Skeletal muscle satellite cell (primary cell): ENCODE measurements around the gene CDC42SE2.
"Not testable (repeated sequence)": the region's sequence is repeated elsewhere in the genome, so short reads cannot be mapped to it uniquely, and the experiment has no call there.

Source experiments
- H3K27me3 ChIP-seq: 2 replicates; pipeline ENCODE4 v1.7.0; 2013; ENCODE audit warnings: low read length; ENCODE audit not compliant: control insufficient read depth, insufficient read depth
- H3K36me3 ChIP-seq: 2 replicates; pipeline ENCODE4 v1.7.0; 2013; ENCODE audit warnings: mild to moderate bottlenecking, control low read depth, low read length; ENCODE audit not compliant: insufficient read depth
- H3K4me1 ChIP-seq: 2 replicates; pipeline ENCODE4 v1.7.0; 2013; ENCODE audit warnings: low read length; ENCODE audit not compliant: control insufficient read depth, insufficient read depth
- H3K4me2 ChIP-seq: 2 replicates; pipeline ENCODE4 v1.7.0; 2013; ENCODE audit warnings: mild to moderate bottlenecking, low read length
- H3K4me3 ChIP-seq: 2 replicates; pipeline ENCODE4 v1.7.0; 2013; ENCODE audit warnings: low read length
- H3K9ac ChIP-seq: 2 replicates; pipeline ENCODE4 v1.7.0; 2013; ENCODE audit warnings: mild to moderate bottlenecking, low read depth, low read length, moderate library complexity
- H3K9me3 ChIP-seq: replicated peaks from 2 replicates; pipeline ENCODE4 v1.7.0; 2013; ENCODE audit warnings: mild to moderate bottlenecking, control low read depth, low read length

Gene CDC42SE2

DNA sequence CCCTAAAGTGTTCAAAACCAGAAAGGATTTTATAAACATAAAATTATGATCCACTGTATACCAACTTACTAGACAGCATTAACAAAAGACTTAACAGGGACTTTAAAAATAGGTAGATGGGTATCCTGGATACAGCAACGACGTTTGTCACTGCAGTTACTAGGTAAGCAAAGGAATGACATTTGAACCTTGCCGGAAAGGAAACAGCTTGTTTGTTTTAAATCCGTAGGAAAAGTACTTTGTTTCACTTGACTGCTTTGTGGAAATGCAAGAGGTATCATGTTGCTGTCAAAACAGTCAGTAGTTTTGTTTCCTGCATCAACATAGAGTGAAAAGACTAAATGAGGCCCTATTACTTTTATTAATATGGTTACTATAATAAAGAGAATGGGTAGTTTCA is 122.9 kb downstream of the CDC42SE2 start:
- no peak overlapping the region for H3K9ac ChIP-seq
- H3K36me3 ChIP-seq = peaks cover 10% of the 10 kb centered on the region
- no peaks in the 10 kb centered on the region for H3K27me3 ChIP-seq
- peak overlapping the region; percentile 28 for H3K4me2 ChIP-seq
- H3K4me3 ChIP-seq = no peak overlapping the region
- H3K4me1 ChIP-seq = peaks cover 21% of the 10 kb centered on the region
- H3K9me3 ChIP-seq = no peaks in the 10 kb centered on the region

- H3K36me3 ChIP-seq = peaks cover 14% of the 10 kb centered on the region
- no peak overlapping the region for H3K4me3 ChIP-seq
Measured at GRCh38 chr5:131387255-131387654, 123.4 kb downstream of the CDC42SE2 start.

DNA sequence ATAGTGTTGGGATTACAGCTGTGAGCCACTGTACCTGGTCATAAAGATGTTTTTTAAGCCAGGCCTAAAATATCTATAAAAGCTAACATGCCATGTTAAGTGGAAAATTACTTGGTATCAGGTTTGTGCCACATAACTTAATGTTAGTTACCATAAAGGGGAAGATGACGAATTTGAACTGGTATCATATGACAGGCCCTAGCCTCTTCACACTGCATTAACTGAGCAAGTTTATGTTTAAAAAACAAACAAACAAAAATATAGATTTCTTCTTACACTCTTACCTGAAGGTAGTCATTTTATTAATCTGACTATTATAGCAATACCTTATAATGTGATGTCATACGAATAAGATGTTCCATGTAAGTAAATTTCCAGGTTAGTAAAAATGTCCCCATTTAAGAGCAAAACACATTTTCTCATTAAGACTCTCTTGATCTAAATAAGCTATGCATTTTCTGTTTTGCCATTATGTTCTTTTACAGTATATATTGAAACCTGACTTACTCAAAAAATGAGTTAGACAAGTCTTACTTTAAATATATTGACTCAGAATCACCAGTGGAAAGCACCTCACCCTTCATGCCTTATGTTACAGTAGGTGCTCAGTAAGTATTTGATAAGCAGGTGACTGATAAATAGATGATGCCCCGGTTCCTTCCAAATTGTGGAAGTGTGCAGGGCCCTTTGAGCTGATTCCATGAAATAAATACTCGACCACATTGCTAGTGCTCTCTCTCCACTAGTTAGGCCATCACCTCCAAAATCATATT is 125.4 kb downstream of the CDC42SE2 start:
- no peak overlapping the region for H3K4me2 ChIP-seq
- no peaks in the 10 kb centered on the region for H3K27me3 ChIP-seq
- peaks cover 33% of the 10 kb centered on the region for H3K4me1 ChIP-seq
- H3K4me3 ChIP-seq = no peak overlapping the region
- H3K9me3 ChIP-seq = no peaks in the 10 kb centered on the region
- H3K9ac ChIP-seq = no peak overlapping the region
- peaks cover 23% of the 10 kb centered on the region for H3K36me3 ChIP-seq

More at GRCh38 chr5:131387255-131387654, 123.4 kb downstream of the CDC42SE2 start:
- no peak overlapping the region for H3K4me2 ChIP-seq
- H3K9me3 ChIP-seq = no peaks in the 10 kb centered on the region
- H3K27me3 ChIP-seq = no peaks in the 10 kb centered on the region
- peaks cover 21% of the 10 kb centered on the region for H3K4me1 ChIP-seq
- H3K9ac ChIP-seq = no peak overlapping the region

GRCh38 chr5:131389869-131390265 is 126.0 kb downstream of the CDC42SE2 start:
- Histone ChIP-seq H3K4me3 (no peak overlapping the region), H3K9ac (no peak overlapping the region), H3K36me3 (peaks cover 25% of the 10 kb centered on the region), H3K4me2 (no peak overlapping the region), H3K4me1 (peaks cover 33% of the 10 kb centered on the region), H3K27me3 (no peaks in the 10 kb centered on the region), H3K9me3 (no peaks in the 10 kb centered on the region)

- Histone ChIP-seq H3K4me1 (peaks cover 22% of the 10 kb centered on the region), H3K36me3 (peaks cover 36% of the 10 kb centered on the region), H3K27me3 (no peaks in the 10 kb centered on the region), H3K4me2 (no peak overlapping the region), H3K9me3 (no peaks in the 10 kb centered on the region), H3K9ac (no peak overlapping the region), H3K4me3 (no peak overlapping the region)
Measured at GRCh38 chr5:131392466-131393095, 128.7 kb downstream of the CDC42SE2 start.

- H3K4me2 ChIP-seq = peak overlapping the region; percentile 24
- H3K9me3 ChIP-seq = no peaks in the 10 kb centered on the region
- peak overlapping the region; percentile 23 for H3K4me3 ChIP-seq
- H3K4me1 ChIP-seq = peaks cover 22% of the 10 kb centered on the region
- H3K27me3 ChIP-seq = no peaks in the 10 kb centered on the region
- H3K36me3 ChIP-seq = peaks cover 40% of the 10 kb centered on the region
- peak overlapping the region; percentile 43 for H3K9ac ChIP-seq
Measured at GRCh38 chr5:131393498-131393968, 129.7 kb downstream of the CDC42SE2 start.

- Histone ChIP-seq H3K36me3 (peaks cover 41% of the 10 kb centered on the region), H3K27me3 (no peaks in the 10 kb centered on the region), H3K9ac (peak overlapping the region; percentile 43), H3K4me2 (peak overlapping the region; percentile 24), H3K4me3 (no peak overlapping the region), H3K9me3 (no peaks in the 10 kb centered on the region), H3K4me1 (peaks cover 22% of the 10 kb centered on the region)
Measured at GRCh38 chr5:131394128-131394527, 130.3 kb downstream of the CDC42SE2 start.

DNA sequence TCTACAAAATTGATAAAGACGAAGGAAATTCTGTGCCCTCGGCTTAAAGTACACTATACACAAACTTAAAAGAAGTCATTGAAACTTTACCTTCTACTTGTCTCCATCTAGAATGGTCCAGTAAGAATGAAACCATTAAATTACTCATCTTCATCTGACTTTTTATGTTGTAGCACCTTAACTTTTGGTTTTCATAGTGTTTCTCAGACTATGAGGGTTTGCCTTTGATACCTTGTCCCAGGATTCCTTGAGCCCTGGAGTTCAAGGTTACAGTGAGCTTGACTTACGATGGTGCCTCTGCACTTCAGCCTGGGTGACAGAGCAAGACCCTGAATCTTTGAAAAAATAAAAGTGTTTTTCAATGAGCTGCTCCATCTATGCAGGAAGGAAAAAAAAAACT is 132.2 kb downstream of the CDC42SE2 start:
- no peak overlapping the region for H3K9ac ChIP-seq
- H3K36me3 ChIP-seq = peaks cover 50% of the 10 kb centered on the region
- H3K4me2 ChIP-seq = no peak overlapping the region
- no peaks in the 10 kb centered on the region for H3K27me3 ChIP-seq
- no peak overlapping the region for H3K4me3 ChIP-seq
- peaks cover 22% of the 10 kb centered on the region for H3K4me1 ChIP-seq
- no peaks in the 10 kb centered on the region for H3K9me3 ChIP-seq

- Histone ChIP-seq H3K36me3 (peaks cover 51% of the 10 kb centered on the region), H3K4me1 (peaks cover 22% of the 10 kb centered on the region), H3K27me3 (no peaks in the 10 kb centered on the region), H3K4me3 (no peak overlapping the region), H3K4me2 (no peak overlapping the region), H3K9me3 (no peaks in the 10 kb centered on the region), H3K9ac (no peak overlapping the region)
Measured at GRCh38 chr5:131396630-131397273, 132.9 kb downstream of the CDC42SE2 start.

GRCh38 chr5:131399007-131399406 is 135.2 kb downstream of the CDC42SE2 start:
- not testable (repeated sequence) for H3K27me3 ChIP-seq, H3K4me2 ChIP-seq, H3K9me3 ChIP-seq, H3K4me3 ChIP-seq, H3K9ac ChIP-seq
- Histone ChIP-seq H3K4me1 (peaks cover 13% of the 10 kb centered on the region), H3K36me3 (peaks cover 42% of the 10 kb centered on the region)

DNA sequence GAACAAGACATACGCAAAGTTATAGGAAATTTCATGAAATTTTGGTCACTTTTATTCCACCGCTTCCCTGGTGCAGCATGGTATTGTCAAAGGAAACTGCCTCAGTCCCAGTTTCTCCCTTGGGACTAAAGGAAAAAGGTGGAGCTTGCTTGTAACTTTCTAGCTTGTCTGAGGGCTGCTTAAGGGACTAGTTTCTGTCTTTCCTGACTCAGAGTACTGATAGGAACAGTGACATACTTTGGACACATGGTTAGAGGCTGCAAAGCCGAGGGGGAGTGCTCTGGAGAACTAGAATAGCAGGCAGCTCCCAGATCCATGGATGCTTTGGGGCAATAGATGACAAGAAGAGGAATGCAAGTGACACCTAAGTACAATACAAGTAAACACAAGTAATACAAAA is 136.7 kb downstream of the CDC42SE2 start:
- Histone ChIP-seq H3K4me1 (no peaks in the 10 kb centered on the region), H3K27me3 (no peaks in the 10 kb centered on the region), H3K9ac (no peak overlapping the region), H3K4me2 (no peak overlapping the region), H3K9me3 (no peaks in the 10 kb centered on the region), H3K36me3 (peaks cover 35% of the 10 kb centered on the region), H3K4me3 (no peak overlapping the region)
